NCI-H69 (cell line): ENCODE results near the gene ACSM4.
"Not testable (repeated sequence)": the region's sequence is repeated elsewhere in the genome, so short reads cannot be mapped to it uniquely, and the experiment has no call there.

Experiments
- DNase-seq: peaks from one replicate; lab custom pipeline; 2025; lab: John Stamatoyannopoulos, UW

The ACSM4 gene

DNA sequence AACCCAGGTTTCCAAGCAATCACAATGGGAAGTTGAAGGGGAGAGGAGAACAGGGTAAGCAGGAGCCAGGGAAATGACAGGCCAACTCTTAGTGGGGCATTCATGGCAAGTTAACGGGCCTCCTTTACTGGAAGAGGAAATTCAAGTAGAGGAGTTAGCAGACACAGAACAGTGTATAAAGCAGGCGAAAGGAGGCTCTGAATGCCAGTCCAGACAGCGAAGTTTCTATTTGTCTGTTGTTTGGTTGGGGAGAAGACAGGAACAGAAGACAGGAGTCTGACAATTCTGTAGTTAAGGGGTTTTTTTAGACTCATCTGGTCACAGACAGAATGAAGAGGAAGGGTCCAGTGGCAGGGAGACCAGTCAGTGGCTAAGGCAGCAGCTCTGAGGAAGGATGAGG, at the start of gene ACSM4:
Gene ACSM4 (plus strand): TSS at position 301 of the 400 bp plus-strand sequence. CDS start 260 bp downstream, outside the sequence.
- no peak for DNase-seq

DNA sequence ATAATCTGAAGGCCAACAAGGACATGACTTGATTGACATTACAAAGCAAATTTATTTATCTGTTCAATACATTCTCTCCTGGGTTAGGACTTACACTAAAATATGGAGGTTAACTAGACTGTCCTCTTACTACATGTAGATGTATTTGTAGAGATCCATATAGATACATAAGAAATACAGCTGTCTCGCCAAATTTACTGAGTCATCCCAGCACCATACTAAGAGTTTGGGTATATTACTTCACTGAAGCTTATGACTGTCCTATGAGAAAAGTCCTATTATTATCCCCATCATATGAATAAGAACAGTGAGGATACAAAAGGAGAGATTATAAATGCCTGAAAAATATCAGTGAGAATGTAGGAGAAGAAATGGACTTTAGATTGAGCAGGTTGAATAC, 44.8 kb upstream of the ACSM4 start:
- DNase-seq: no peak

GRCh38 chr12:7264538-7264937, 39.3 kb upstream of the ACSM4 start:
- DNase-seq: peak; percentile 79

DNA sequence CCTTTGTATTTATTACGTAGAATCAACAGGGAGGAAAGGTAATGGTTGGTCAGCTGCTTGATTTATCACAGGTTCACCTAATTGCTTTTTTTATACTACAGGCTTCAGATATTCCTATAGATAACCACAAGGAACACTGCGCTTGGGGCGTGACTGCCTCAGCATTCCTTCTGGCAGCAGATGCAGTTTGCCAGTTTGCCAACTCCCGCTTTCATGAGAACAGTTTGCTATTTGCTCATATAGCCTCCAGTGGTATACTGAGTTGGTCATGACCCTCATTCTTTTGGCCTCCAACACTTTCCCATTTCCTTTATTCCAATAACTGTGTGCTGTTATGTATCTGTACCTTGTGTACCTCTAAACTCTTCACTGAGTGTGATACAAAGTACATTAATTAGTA, 38.6 kb upstream of the ACSM4 start:
- DNase-seq: peak; percentile 28

- no peak for DNase-seq
Measured at GRCh38 chr12:7269273-7269672, 34.6 kb upstream of the ACSM4 start.

DNA sequence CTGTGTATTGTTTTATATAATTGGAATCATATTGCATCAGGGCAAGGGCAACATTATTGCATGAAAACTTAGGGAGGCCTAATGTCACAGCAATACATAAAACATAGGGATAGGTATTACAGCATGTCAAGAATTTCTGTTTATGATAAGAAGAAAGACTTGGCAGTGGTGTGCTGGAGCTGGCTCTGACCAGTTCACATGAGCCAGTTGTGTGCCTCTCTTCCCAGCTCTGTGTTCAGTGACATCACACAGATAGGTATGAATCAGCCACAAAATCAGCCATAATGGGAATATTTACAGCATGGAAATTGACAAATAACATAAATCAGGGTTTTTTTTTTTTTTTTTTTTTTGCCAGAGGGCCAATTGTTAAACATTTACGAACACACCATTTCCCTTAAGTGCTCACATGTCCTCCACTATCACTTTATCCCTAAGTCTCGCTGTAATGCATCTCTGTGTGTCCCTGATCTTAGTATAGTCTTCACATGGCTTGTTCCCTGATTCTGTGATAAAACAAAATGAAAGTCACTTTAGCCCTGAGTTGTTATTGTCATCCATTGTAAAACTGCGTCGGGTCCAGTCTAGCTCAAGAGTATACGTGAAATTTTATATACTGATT, 31.9 kb upstream of the ACSM4 start:
- no peak for DNase-seq

DNA sequence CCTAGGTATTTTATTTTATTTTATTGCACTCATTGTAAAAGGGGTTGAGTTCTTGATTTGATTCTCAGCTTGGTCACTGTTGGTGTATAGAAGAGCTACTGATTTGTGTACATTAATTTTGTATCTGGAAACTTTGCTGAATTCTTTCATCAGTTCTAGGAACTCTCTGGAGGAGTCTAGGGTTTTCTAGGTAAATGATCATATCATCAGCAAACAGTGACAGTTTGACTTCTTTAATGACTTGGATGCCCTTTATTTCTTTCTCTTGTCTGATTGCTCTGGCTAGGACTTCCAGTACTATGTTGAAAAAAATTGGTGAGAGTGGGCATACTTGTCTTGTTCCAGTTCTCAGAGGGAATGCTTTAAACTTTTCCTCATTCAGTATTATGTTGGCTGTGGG, 28.4 kb upstream of the ACSM4 start:
- DNase-seq: not testable (repeated sequence)

DNA sequence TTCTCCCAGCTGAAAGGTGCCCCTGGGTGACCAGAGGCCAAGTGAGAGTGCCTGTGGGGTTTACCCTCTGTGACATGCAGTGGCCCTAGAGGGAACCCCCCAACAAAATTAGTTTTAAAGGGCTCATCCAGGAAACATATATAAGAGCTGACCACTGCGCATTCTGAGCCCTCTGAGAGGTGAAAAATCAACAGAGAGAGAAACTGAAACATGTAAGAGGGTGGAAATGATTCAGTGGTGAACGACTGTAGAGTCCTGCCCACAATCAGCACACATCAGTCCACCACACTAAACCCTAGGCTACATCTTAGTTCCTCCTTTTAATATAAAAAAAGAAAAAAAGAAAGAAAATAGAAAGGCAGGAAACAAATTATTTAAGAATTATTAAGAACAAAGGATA, 21.0 kb upstream of the ACSM4 start:
- no peak for DNase-seq

GRCh38 chr12:7289743-7290142, 14.1 kb upstream of the ACSM4 start:
- peak; percentile 17 for DNase-seq

DNA sequence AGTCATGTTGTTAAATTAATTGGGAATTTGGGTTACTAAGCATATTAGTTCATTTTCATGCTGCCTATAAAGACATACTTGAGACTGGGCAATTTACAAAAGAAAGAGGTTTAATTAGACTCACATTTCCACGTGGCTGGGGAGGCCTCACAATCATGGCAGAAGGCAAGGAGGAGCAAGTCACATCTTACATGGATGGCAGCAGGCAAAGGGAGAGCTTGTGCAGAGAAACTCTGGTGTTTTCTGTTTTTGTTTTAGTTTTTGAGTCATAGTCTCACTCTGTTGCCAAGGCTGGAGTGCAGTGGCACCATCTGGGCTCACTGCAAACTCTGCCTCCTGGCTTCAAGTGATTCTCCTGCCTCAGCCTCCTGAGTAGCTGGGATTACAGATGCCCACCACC, 13.3 kb upstream of the ACSM4 start:
- not testable (repeated sequence) for DNase-seq

GRCh38 chr12:7292300-7292699, 11.6 kb upstream of the ACSM4 start:
- no peak for DNase-seq

DNA sequence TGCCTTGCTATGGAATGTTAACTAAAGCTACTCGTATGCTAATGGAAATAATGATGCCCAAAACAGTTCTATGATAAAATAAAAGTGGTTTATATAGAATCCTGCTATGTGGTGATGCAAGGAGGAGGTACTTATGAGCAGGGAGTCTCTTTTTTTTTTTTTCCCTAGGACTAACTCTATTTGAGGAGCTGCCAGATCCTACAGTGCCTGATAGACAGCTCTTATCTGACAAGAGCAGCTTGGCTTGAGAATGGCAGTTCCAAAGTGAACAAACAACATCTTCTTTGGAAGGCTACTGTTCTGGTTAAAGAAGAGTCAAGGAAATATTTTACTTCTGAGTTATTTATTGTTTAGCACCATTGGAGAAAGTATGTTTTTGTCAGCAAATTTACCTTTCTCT, 10.2 kb upstream of the ACSM4 start:
- DNase-seq: no peak

DNA sequence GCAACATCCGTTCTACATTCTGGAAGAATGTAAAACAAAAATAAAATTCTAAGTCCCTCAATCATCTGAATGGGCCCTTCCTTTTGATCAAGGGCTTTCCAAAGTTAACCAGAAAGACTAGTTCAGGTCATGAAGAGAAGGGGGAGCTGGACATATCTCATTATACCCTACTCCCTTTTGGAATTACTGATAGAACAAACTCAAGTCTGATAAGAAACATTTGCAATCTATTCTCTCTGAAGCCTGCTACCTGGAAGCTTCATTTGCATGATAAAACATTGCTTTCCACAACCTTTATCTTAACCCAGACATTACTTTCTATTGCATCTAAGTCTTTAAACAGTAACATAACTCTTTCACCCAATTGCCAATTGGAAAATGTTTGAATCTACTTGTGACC, 8.3 kb upstream of the ACSM4 start:
- DNase-seq: no peak

DNA sequence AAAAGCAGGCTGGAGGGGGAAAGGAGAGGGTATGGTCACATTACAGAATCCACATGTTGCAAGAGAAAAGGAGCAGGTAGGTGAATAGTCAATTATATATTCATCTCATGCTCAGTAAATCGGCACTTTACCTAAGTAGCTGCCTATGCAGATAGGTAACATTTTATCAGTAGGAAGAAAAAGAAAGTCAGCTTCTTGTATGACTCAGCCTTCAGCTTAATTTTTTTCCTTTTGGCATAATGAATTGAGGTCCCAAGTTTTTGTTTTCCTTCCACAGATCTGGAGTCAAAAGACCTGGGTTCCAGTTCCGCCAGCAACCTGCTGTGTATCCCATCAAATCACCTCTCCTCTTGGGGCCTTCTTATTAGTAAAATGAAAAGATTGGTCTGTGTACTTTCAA, 6.0 kb upstream of the ACSM4 start:
- no peak for DNase-seq

- DNase-seq: no peak
Measured at GRCh38 chr12:7302266-7302986, 1.4 kb upstream of the ACSM4 start.

DNA sequence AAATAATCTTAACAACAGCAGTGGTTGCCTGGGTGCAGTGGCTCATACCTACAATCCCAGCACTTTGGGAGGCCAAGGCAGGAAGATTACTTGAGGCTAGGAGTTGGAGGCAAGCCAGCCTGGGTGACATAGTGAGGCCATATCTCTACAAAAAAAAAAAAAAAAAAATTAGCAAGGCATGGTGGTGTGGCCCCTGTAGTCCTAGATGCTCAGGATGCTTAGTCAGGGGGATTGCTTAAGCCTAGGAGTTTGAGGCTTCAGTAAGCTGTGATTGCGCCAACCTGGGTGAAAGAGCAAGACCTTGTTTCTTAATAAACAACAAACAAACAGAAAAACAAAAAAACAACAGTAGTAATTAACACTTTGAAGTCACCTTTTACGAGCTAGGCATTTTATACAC, 642 bp upstream of the ACSM4 start:
- DNase-seq: no peak

DNA sequence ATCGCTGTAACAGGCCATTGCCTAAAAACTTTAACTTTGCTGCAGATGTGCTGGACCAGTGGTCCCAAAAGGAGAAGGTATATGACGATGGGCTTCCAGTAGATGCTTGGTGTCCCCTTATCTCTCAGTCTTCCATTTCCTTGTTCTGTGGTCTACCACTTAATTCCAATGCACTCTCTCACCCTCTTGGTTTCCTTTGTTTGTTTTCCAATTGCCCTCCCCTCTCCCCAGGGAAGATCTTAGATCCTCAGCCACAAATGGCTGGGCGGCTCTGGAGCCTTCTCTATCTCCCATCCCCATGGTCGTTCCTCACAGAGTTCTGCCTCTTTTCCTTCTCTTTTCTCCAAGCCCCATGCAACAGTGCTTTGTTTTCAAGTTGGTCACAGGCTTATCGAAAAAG, 584 bp downstream of the ACSM4 start:
- peak; percentile 49 for DNase-seq

GRCh38 chr12:7310070-7310469, 6.2 kb downstream of the ACSM4 start:
- no peak for DNase-seq

DNA sequence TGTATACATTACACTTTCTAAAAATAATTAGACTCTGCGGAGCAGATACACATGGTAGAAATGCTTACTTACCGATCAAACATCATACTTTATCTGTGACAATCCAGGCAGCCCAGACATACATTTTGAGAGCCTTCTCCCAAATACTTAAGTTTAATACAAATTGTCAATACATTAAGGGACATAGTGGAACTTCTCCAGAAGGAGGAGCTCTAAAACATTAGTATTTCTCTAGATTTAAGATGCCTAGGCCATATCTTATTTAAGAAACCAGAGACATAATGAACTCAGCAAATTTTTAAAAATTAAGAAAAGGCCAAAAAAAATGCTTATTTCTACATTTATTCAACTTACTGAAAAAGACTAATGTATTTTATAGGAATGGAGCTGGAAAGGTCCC, 16.1 kb downstream of the ACSM4 start:
- no peak for DNase-seq

- no peak for DNase-seq
Measured at GRCh38 chr12:7321624-7322023, 17.8 kb downstream of the ACSM4 start.

- no peak for DNase-seq
Measured at GRCh38 chr12:7322599-7322998, 18.7 kb downstream of the ACSM4 start.

DNA sequence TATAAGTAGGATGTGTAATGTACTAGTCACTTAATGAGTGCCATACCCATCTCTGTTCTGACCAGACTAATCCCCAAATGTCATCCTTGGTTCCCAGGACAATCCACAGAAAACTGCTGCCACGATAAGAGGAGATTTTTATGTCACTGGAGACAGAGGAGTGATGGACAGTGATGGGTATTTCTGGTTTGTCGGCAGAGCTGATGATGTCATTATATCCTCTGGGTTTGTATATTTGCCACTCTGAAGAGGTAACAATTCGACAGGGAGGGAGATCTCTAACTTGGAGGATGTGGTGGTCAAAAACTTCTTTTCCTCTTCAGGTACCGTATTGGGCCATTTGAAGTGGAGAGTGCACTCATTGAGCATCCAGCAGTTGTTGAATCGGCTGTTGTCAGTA, 20.3 kb downstream of the ACSM4 start:
- DNase-seq: no peak

DNA sequence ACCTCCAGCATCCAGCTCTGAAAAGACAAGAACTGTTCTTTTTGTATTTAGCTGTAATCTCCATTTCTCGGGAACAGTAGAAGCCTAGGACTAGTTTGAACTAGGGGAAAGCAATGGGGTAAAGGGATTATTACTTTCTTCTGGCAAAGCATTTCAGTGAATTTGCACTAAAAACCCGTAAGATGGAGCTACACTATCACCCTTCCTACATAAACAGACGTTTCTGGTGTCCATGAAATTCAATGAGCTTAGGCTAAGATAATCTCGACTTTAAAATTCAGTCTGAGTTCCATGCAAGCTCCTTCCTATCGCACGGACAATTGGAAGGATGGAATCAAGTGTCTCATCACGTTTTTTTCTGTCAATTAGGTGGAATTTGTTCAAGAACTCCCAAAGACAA, 24.0 kb downstream of the ACSM4 start:
- no peak for DNase-seq

DNA sequence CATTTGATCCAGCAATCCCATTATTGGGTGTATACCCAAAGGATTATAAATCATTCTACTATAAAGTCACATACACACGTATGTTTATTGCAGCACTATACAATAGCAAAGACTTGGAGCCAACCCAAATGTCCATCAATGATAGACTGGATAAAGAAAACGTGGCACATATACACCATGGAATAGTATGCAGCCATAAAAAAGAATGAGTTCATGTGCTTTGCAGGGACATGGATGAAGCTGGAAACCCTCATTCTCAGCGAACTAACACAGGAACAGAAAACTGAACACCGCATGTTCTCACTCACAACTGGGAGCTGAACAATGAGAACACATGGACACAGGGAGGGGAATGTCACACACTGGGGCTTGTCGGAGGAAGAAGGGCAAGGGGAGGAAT, 33.9 kb downstream of the ACSM4 start:
- DNase-seq: not testable (repeated sequence)
